ENCODE results near the gene MYOM1.
A peak's percentile ranks its signal among the peaks of the same experiment; 100 is the strongest.

The MYOM1 gene

DNA sequence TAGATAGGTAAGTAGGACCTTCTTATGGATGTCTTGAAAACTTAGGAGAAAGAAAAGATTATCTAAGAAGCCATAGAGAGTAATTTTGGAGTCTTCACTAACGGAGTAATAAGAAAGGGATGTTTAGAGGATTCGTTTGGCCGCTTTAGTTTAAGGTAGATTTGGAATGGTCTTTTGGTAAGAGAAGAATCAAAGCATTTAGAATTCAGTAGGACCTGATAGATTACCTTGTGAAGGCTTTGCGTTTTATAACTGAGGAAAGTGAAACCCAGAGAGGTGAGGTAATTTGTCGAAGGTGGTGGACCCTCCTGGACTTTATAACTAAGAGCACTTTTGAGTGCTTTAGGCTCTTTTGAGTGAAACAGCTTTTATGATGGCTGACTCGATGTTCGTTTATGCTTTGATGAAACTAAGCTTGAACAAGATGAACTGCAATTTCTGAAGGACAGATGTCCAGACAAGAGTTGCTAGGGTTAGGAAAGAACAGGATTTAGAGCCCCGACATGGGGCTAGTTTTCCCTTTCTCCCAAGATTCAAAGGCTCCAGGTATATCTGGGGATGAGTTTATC lies 43.4 kb upstream of the MYOM1 start:
- TF ChIP-seq ZFX (IDR thresholded peaks at IDR 0.05; ENCODE audit: borderline replicate concordance) = no peak
- TF ChIP-seq, protein P1, sequence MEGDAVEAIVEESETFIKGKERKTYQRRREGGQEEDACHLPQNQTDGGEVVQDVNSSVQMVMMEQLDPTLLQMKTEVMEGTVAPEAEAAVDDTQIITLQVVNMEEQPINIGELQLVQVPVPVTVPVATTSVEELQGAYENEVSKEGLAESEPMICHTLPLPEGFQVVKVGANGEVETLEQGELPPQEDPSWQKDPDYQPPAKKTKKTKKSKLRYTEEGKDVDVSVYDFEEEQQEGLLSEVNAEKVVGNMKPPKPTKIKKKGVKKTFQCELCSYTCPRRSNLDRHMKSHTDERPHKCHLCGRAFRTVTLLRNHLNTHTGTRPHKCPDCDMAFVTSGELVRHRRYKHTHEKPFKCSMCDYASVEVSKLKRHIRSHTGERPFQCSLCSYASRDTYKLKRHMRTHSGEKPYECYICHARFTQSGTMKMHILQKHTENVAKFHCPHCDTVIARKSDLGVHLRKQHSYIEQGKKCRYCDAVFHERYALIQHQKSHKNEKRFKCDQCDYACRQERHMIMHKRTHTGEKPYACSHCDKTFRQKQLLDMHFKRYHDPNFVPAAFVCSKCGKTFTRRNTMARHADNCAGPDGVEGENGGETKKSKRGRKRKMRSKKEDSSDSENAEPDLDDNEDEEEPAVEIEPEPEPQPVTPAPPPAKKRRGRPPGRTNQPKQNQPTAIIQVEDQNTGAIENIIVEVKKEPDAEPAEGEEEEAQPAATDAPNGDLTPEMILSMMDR (IDR thresholded peaks at IDR 0.05) = no peak
- H3K27ac ChIP-seq = peak overlapping the region; percentile 86

DNA sequence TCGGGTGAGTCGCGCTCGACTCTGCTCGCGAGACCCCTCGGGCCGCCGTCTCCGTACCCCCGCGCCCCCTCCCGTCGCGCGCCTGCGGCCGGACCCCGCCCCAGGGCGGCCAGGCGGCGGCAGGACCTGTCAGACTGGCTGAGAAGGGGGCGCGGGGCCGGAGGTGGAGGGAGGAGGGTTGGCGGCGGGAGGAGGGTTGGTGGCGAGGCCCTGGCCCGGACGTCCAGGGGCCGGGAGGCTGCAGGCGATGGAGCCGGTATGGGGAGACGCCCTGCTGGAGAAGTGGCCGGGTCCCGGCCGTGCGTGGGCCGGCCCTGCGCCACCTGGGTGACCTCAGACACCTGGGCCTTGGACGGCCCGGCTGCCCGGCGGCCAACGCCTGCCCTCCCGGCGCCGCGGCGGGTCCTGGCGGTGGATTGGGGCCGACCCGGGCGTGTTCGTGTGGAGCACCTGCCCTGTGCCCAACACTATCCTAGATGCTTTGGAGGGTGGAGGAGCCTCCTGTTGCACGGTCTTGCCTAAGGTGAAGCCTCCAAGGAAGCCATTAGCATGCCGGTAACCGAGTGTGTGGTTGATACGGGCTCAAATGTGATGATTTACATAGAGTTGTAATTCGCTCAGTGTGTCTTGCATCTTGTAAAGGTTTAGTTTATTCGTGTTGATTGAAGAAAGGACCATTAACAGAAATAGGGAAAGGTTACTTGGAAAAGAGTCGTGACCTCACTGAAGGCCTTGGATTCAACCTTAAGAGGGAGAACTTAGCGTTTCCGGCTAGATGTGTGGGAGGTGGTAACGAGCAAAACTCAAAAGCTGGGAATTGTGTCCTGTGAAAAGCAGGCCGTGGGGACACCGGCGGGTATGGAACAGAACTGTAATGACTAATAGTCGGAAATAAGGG lies 42.7 kb upstream of the MYOM1 start:
- TF ChIP-seq, protein P1 (IDR thresholded peaks at IDR 0.05) = no peak
- no peak for TF ChIP-seq ZFX (IDR thresholded peaks at IDR 0.05; ENCODE audit: borderline replicate concordance)
- peak overlapping the region; percentile 86 for H3K27ac ChIP-seq

DNA sequence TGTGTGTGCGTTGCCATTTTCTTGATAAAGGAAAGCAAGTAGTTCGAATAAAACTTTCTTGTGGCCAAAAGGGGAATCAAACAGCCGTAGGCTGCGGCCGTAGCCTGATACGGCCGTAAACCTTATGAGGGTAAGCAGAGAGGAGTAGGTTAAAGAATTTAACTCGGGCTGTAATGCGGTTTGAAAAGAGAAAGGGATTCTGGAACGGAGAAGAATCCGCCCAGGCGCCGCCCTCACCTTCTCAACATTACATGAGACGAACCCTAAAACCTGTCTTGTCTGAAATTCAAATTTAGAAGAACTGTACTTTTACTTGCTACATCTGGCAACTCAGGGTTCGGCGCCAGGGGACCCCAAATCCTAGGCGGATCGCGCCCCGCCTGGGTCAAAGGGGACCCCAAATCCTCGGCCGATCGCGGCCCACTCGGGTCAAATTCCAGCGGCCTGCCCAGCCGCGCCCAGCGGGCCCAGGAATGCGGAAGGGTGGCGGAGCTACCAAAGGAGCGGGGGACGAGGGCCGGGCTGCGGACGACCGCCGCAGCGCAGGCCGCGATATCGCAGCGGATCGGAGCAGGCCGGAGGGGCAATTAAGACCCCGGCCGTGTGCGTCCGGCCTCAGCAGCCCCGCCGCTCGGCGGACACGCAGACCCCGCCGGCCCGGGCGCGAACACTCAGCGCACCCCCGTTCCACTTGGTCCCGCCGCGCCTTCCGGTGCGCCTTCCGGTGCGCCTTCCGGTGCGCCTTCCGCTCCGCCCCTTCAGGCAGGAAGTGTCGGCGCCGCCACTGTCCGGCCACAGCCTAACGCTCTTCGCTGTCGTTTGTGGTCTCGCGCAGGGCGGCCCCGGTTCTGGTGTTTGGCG lies 41.8 kb upstream of the MYOM1 start, which contains the start of gene MYL12B:
Gene MYL12B, plus strand, starts transcription at position 761 of the 861 bp plus-strand sequence. CDS start 10,766 bp downstream, outside the sequence.
- TF ChIP-seq, protein P1 (IDR thresholded peaks at IDR 0.05) = no peak
- no peak for TF ChIP-seq ZFX (IDR thresholded peaks at IDR 0.05; ENCODE audit: borderline replicate concordance)
- H3K27ac ChIP-seq = peak within 1 kb of the TSS; percentile 86

DNA sequence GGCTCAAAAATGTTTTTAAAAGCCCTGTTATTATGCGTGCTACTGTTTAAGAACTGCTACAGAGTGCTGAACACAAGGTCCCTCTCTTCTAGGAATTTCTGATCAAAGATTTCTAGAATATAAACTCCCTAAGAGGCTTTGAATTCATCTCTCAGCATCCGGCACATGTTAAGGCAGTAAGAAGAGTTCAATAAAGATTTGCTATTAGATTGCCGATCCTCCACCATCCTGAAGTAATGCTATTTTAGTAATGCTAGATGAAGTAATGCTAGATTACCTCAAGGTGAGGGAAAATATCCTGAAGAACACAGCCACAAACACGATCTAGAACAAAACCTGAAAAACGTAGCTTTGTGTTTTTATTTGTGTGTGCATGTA lies 41.2 kb upstream of the MYOM1 start:
- TF ChIP-seq ZFX (IDR thresholded peaks at IDR 0.05; ENCODE audit: borderline replicate concordance) = no peak
- TF ChIP-seq, protein P1 (IDR thresholded peaks at IDR 0.05) = no peak
- H3K27ac ChIP-seq = peak overlapping the region; percentile 86

DNA sequence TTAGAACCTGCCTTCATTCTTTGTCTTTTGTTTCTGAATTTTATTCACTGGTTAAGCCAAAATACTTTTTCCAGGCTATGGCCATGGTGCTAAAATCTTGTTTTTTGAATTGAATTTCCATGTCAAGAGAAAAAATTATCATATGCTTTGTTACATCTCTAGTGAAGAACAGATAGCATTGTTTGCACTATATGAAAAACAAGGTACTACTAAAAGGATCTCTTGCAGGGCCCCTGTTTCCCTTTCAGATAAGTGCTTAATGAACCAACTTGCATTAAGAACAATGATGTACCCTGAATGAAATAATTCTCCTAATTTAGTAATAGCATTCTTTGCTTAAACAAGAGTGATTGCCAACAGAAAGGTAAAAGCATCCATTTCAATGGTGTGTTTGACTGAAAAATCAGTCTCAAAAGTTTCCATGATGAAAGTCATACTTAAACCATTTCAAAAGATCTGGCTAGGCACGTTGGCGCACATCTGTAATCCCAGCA lies 37.9 kb upstream of the MYOM1 start:
- H3K27ac ChIP-seq = peak overlapping the region; percentile 86

More for the DNA sequence above, 37.9 kb upstream of the MYOM1 start:
- TF ChIP-seq ZFX (IDR thresholded peaks at IDR 0.05; ENCODE audit: borderline replicate concordance) = no peak
- TF ChIP-seq, protein P1 (IDR thresholded peaks at IDR 0.05) = no peak
